Measurements from ENCODE around the gene GDF15.

The GDF15 gene

DNA sequence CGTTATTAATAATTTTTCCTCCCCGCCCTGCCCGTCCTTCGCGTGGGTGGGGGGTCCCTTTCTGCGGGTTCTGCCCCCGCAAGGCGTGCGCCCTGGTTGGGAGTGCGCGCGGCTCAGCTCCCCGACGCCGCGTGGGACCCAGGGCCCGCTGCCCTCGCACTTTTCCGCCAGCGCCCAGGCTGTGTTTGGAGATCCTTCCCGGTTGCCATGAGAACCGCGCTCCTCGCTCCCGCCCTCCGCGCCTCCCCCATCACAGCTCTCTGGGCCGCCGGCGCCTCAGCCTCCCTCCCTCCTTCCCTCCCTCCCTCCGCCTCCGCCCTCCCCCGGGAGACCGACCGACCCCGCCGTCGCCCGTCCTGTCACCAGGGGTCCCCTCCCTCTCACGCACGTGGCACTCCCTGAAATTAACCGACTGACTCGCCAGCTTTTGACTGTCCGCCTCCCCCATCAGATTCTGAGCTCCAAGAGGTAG is 30.9 kb downstream of the GDF15 start:
- ChIA-PET CTCF (interaction anchor here (0.5 to 4.5 kb wide), 8 partner anchors 29 to 215 kb away, joined by 3 to 32 read pairs (median 5); partner anchors contain the start of gene GDF15), POLR2A (interaction anchor here (1.0 to 4.2 kb wide), 7 partner anchors 9 to 224 kb away, joined by 3 to 75 read pairs (median 4); partner anchors contain the start of genes JUND and MPV17L2)
- H3K4me3 ChIP-seq (ENCODE audit: low read depth, low read length): peak overlapping the region; percentile 20
- no peaks in the 10 kb centered on the region for H3K36me3 ChIP-seq (ENCODE audit: control insufficient read depth in 2 of 2, insufficient read depth in 1 of 2, low read length in 2 of 2)
- H3K27ac ChIP-seq (ENCODE audit: extremely low read depth, low read depth, low read length): peak overlapping the region; percentile 64; the same call in 1 of the 2 replicates
- peaks cover 9% of the 10 kb centered on the region; the same call in 1 of the 2 replicates for H3K4me1 ChIP-seq (ENCODE audit: control insufficient read depth, insufficient read depth, low read length)
- no peaks in the 10 kb centered on the region for H3K9me3 ChIP-seq (ENCODE audit: control insufficient read depth, insufficient read depth, low read depth, low read length)
- TF ChIP-seq ZBTB20 (tag by site-specific recombination; IDR thresholded peaks at IDR 0.05) (0 out of 2 replicates have a peak, but pooled peaks have one; percentile 1), ZNF501 (tag by site-specific recombination; IDR thresholded peaks at IDR 0.05) (peak; percentile 77; the same call in 1 of the 2 replicates), KLF9 (tag by site-specific recombination; IDR thresholded peaks at IDR 0.05; ENCODE audit: low read depth) (peak; percentile 22; the same call in 1 of the 2 replicates), ZFP69B (tag by site-specific recombination; IDR thresholded peaks at IDR 0.05) (peak; percentile 11; the same call in 1 of the 2 replicates), EGR2 (tag by site-specific recombination; IDR thresholded peaks at IDR 0.05; ENCODE audit: low read depth) (peak; percentile 97), ZNF2 (tag by site-specific recombination; IDR thresholded peaks at IDR 0.05) (no peak), ZNF623 (tag by site-specific recombination; IDR thresholded peaks at IDR 0.05) (no peak), ZNF23 (tag by site-specific recombination; IDR thresholded peaks at IDR 0.05; ENCODE audit: borderline replicate concordance) (no peak), ZNF510 (tag by site-specific recombination; IDR thresholded peaks at IDR 0.05; ENCODE audit: insufficient replicate concordance) (no peak), KLF16 (tag by site-specific recombination; IDR thresholded peaks at IDR 0.05) (peak; percentile 31; the same call in 1 of the 2 replicates), GFI1B (tag by site-specific recombination; IDR thresholded peaks at IDR 0.05) (no peak), KLF7 (tag by site-specific recombination; IDR thresholded peaks at IDR 0.05; ENCODE audit: borderline replicate concordance) (no peak), ZBTB8A (tag by site-specific recombination; IDR thresholded peaks at IDR 0.05) (peak; percentile 75), ZBTB1 (tag by site-specific recombination; IDR thresholded peaks at IDR 0.05) (no peak), SALL2 (tag by site-specific recombination; IDR thresholded peaks at IDR 0.05; ENCODE audit: borderline replicate concordance) (no peak), ZNF37A (tag by site-specific recombination; IDR thresholded peaks at IDR 0.05) (no peak), SCRT2 (tag by site-specific recombination; IDR thresholded peaks at IDR 0.05) (no peak), REPIN1 (tag by site-specific recombination; IDR thresholded peaks at IDR 0.05; ENCODE audit: low read depth) (0 out of 2 replicates have a peak, but pooled peaks have one; percentile 14), ZNF266 (tag by site-specific recombination; IDR thresholded peaks at IDR 0.05; ENCODE audit: low read depth) (no peak), SP2 (tag by site-specific recombination; IDR thresholded peaks at IDR 0.05) (peak; percentile 79), MEIS1 (CRISPR knock-in tag; IDR thresholded peaks at IDR 0.05; ENCODE audit: borderline replicate concordance) (no peak), ZNF19 (tag by site-specific recombination; IDR thresholded peaks at IDR 0.05; ENCODE audit: low read depth) (no peak), ZBTB17 (tag by site-specific recombination; IDR thresholded peaks at IDR 0.05) (peak; percentile 74; the same call in 1 of the 2 replicates), SP7 (tag by site-specific recombination; IDR thresholded peaks at IDR 0.05) (peak; percentile 6; the same call in 1 of the 2 replicates), SCRT1 (tag by site-specific recombination; IDR thresholded peaks at IDR 0.05; ENCODE audit: borderline replicate concordance) (no peak), KLF8 (tag by site-specific recombination; IDR thresholded peaks at IDR 0.05) (peak; percentile 60; the same call in 1 of the 2 replicates), WT1 (tag by site-specific recombination; IDR thresholded peaks at IDR 0.05) (peak; percentile 86)
- TF ChIP-seq, protein P1, sequence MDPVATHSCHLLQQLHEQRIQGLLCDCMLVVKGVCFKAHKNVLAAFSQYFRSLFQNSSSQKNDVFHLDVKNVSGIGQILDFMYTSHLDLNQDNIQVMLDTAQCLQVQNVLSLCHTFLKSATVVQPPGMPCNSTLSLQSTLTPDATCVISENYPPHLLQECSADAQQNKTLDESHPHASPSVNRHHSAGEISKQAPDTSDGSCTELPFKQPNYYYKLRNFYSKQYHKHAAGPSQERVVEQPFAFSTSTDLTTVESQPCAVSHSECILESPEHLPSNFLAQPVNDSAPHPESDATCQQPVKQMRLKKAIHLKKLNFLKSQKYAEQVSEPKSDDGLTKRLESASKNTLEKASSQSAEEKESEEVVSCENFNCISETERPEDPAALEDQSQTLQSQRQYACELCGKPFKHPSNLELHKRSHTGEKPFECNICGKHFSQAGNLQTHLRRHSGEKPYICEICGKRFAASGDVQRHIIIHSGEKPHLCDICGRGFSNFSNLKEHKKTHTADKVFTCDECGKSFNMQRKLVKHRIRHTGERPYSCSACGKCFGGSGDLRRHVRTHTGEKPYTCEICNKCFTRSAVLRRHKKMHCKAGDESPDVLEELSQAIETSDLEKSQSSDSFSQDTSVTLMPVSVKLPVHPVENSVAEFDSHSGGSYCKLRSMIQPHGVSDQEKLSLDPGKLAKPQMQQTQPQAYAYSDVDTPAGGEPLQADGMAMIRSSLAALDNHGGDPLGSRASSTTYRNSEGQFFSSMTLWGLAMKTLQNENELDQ (tag by site-specific recombination; IDR thresholded peaks at IDR 0.05; ENCODE audit: low read depth): no peak
- TF ChIP-seq, protein P2, sequence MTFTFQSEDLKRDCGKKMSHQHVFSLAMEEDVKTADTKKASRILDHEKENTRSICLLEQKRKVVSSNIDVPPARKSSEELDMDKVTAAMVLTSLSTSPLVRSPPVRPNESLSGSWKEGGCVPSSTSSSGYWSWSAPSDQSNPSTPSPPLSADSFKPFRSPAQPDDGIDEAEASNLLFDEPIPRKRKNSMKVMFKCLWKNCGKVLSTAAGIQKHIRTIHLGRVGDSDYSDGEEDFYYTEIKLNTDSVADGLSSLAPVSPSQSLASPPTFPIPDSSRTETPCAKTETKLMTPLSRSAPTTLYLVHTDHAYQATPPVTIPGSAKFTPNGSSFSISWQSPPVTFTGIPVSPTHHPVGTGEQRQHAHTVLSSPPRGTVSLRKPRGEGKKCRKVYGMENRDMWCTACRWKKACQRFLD (tag by site-specific recombination; IDR thresholded peaks at IDR 0.05): no peak
- TF ChIP-seq, protein P3, sequence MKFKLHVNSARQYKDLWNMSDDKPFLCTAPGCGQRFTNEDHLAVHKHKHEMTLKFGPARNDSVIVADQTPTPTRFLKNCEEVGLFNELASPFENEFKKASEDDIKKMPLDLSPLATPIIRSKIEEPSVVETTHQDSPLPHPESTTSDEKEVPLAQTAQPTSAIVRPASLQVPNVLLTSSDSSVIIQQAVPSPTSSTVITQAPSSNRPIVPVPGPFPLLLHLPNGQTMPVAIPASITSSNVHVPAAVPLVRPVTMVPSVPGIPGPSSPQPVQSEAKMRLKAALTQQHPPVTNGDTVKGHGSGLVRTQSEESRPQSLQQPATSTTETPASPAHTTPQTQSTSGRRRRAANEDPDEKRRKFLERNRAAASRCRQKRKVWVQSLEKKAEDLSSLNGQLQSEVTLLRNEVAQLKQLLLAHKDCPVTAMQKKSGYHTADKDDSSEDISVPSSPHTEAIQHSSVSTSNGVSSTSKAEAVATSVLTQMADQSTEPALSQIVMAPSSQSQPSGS (tag by site-specific recombination; IDR thresholded peaks at IDR 0.05; ENCODE audit: low read depth): no peak
- TF ChIP-seq, protein P4, sequence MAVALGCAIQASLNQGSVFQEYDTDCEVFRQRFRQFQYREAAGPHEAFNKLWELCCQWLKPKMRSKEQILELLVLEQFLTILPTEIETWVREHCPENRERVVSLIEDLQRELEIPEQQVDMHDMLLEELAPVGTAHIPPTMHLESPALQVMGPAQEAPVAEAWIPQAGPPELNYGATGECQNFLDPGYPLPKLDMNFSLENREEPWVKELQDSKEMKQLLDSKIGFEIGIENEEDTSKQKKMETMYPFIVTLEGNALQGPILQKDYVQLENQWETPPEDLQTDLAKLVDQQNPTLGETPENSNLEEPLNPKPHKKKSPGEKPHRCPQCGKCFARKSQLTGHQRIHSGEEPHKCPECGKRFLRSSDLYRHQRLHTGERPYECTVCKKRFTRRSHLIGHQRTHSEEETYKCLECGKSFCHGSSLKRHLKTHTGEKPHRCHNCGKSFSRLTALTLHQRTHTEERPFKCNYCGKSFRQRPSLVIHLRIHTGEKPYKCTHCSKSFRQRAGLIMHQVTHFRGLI (tag by site-specific recombination; IDR thresholded peaks at IDR 0.05): no peak
- TF ChIP-seq, protein P5, sequence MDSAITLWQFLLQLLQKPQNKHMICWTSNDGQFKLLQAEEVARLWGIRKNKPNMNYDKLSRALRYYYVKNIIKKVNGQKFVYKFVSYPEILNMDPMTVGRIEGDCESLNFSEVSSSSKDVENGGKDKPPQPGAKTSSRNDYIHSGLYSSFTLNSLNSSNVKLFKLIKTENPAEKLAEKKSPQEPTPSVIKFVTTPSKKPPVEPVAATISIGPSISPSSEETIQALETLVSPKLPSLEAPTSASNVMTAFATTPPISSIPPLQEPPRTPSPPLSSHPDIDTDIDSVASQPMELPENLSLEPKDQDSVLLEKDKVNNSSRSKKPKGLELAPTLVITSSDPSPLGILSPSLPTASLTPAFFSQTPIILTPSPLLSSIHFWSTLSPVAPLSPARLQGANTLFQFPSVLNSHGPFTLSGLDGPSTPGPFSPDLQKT (IDR thresholded peaks at IDR 0.05; ENCODE audit: borderline replicate concordance, low read depth, low read length): no peak
